Erythroblast (primary cell): ENCODE measurements around the gene CFAP107.

Source experiments
- GATA1 ChIP-seq: IDR thresholded peaks from 2 replicates; pipeline ENCODE4 v1.6.1; 2011; ENCODE audit warnings: low read depth, mild to moderate bottlenecking, control low read depth, low read length, moderate library complexity
- POLR2A ChIP-seq: IDR thresholded peaks from 2 replicates; pipeline ENCODE4 v1.6.1; 2011; ENCODE audit warnings: mild to moderate bottlenecking, low read length

GRCh38 chr1:12775443-12775842 lies 29.4 kb downstream of the CFAP107 start:
- TF ChIP-seq POLR2A (no peak), GATA1 (no peak)
